ENCODE results near the gene STK33.

STK33 gene

GRCh38 chr11:8573777-8574176 is 20.3 kb downstream of the STK33 start:
- no peaks in the 10 kb centered on the region for H3K36me3 ChIP-seq (ENCODE audit: insufficient read depth, low read length)
- H3K9ac ChIP-seq (ENCODE audit: low read length): no peak overlapping the region
- H3K27ac ChIP-seq (ENCODE audit: low read depth, low read length): no peak overlapping the region
- H3K4me3 ChIP-seq (ENCODE audit: low read depth in 1 of 2, low read length in 2 of 2): no peak overlapping the region
- no peaks in the 10 kb centered on the region for H3K9me3 ChIP-seq (ENCODE audit: low read length)
- no peaks in the 10 kb centered on the region for H3K27me3 ChIP-seq (ENCODE audit: control insufficient read depth in 1 of 2, insufficient read depth in 2 of 2, low read length in 2 of 2)
- no peaks in the 10 kb centered on the region for H3K4me1 ChIP-seq (ENCODE audit: insufficient read depth, low read length)

- Histone ChIP-seq H3K36me3 (ENCODE audit: insufficient read depth, low read length) (no peaks in the 10 kb centered on the region), H3K9me3 (ENCODE audit: low read length) (no peaks in the 10 kb centered on the region), H3K4me1 (ENCODE audit: insufficient read depth, low read length) (no peaks in the 10 kb centered on the region), H3K4me3 (ENCODE audit: low read depth in 1 of 2, low read length in 2 of 2) (no peak overlapping the region), H3K27ac (ENCODE audit: low read depth, low read length) (no peak overlapping the region), H3K27me3 (ENCODE audit: control insufficient read depth in 1 of 2, insufficient read depth in 2 of 2, low read length in 2 of 2) (no peaks in the 10 kb centered on the region), H3K9ac (ENCODE audit: low read length) (no peak overlapping the region)
These were observed 26.3 kb downstream of the STK33 start for GRCh38 chr11:8567602-8568198.

GRCh38 chr11:8566613-8567210 is 27.3 kb downstream of the STK33 start:
- H3K4me3 ChIP-seq (ENCODE audit: low read depth in 1 of 2, low read length in 2 of 2): no peak overlapping the region
- H3K4me1 ChIP-seq (ENCODE audit: insufficient read depth, low read length): no peaks in the 10 kb centered on the region

GRCh38 chr11:8564526-8564925 is 29.5 kb downstream of the STK33 start:
- Histone ChIP-seq H3K36me3 (ENCODE audit: insufficient read depth, low read length) (no peaks in the 10 kb centered on the region), H3K27me3 (ENCODE audit: control insufficient read depth in 1 of 2, insufficient read depth in 2 of 2, low read length in 2 of 2) (no peaks in the 10 kb centered on the region), H3K4me3 (ENCODE audit: low read depth in 1 of 2, low read length in 2 of 2) (no peak overlapping the region), H3K9me3 (ENCODE audit: low read length) (no peaks in the 10 kb centered on the region), H3K27ac (ENCODE audit: low read depth, low read length) (no peak overlapping the region), H3K9ac (ENCODE audit: low read length) (no peak overlapping the region), H3K4me1 (ENCODE audit: insufficient read depth, low read length) (no peaks in the 10 kb centered on the region)

More at GRCh38 chr11:8566613-8567210, 27.3 kb downstream of the STK33 start:
- no peak overlapping the region for H3K27ac ChIP-seq (ENCODE audit: low read depth, low read length)
- H3K9me3 ChIP-seq (ENCODE audit: low read length): no peaks in the 10 kb centered on the region
- no peak overlapping the region for H3K9ac ChIP-seq (ENCODE audit: low read length)
- H3K27me3 ChIP-seq (ENCODE audit: control insufficient read depth in 1 of 2, insufficient read depth in 2 of 2, low read length in 2 of 2): no peaks in the 10 kb centered on the region
- no peaks in the 10 kb centered on the region for H3K36me3 ChIP-seq (ENCODE audit: insufficient read depth, low read length)

- Histone ChIP-seq H3K9ac (ENCODE audit: low read length) (no peak overlapping the region), H3K4me3 (ENCODE audit: low read depth in 1 of 2, low read length in 2 of 2) (no peak overlapping the region), H3K27ac (ENCODE audit: low read depth, low read length) (no peak overlapping the region), H3K9me3 (ENCODE audit: low read length) (no peaks in the 10 kb centered on the region), H3K4me1 (ENCODE audit: insufficient read depth, low read length) (no peaks in the 10 kb centered on the region), H3K36me3 (ENCODE audit: insufficient read depth, low read length) (no peaks in the 10 kb centered on the region), H3K27me3 (ENCODE audit: control insufficient read depth in 1 of 2, insufficient read depth in 2 of 2, low read length in 2 of 2) (no peaks in the 10 kb centered on the region)
These were observed 32.6 kb downstream of the STK33 start for GRCh38 chr11:8561461-8561860.

GRCh38 chr11:8558436-8558835 is 35.6 kb downstream of the STK33 start:
- Histone ChIP-seq H3K9me3 (ENCODE audit: low read length) (no peaks in the 10 kb centered on the region), H3K36me3 (ENCODE audit: insufficient read depth, low read length) (no peaks in the 10 kb centered on the region), H3K4me1 (ENCODE audit: insufficient read depth, low read length) (no peaks in the 10 kb centered on the region), H3K27me3 (ENCODE audit: control insufficient read depth in 1 of 2, insufficient read depth in 2 of 2, low read length in 2 of 2) (no peaks in the 10 kb centered on the region), H3K4me3 (ENCODE audit: low read depth in 1 of 2, low read length in 2 of 2) (no peak overlapping the region), H3K9ac (ENCODE audit: low read length) (no peak overlapping the region), H3K27ac (ENCODE audit: low read depth, low read length) (no peak overlapping the region)

GRCh38 chr11:8545698-8546366 is 48.2 kb downstream of the STK33 start:
- H3K4me3 ChIP-seq (ENCODE audit: low read depth in 1 of 2, low read length in 2 of 2): no peak overlapping the region
- no peaks in the 10 kb centered on the region for H3K27me3 ChIP-seq (ENCODE audit: control insufficient read depth in 1 of 2, insufficient read depth in 2 of 2, low read length in 2 of 2)
- H3K9ac ChIP-seq (ENCODE audit: low read length): no peak overlapping the region
- no peaks in the 10 kb centered on the region for H3K9me3 ChIP-seq (ENCODE audit: low read length)
- no peaks in the 10 kb centered on the region for H3K4me1 ChIP-seq (ENCODE audit: insufficient read depth, low read length)
- H3K27ac ChIP-seq (ENCODE audit: low read depth, low read length): no peak overlapping the region
- no peaks in the 10 kb centered on the region for H3K36me3 ChIP-seq (ENCODE audit: insufficient read depth, low read length)

- no peaks in the 10 kb centered on the region for H3K36me3 ChIP-seq (ENCODE audit: insufficient read depth, low read length)
- no peaks in the 10 kb centered on the region for H3K4me1 ChIP-seq (ENCODE audit: insufficient read depth, low read length)
- no peaks in the 10 kb centered on the region for H3K9me3 ChIP-seq (ENCODE audit: low read length)
- no peak overlapping the region for H3K4me3 ChIP-seq (ENCODE audit: low read depth in 1 of 2, low read length in 2 of 2)
- no peaks in the 10 kb centered on the region for H3K27me3 ChIP-seq (ENCODE audit: control insufficient read depth in 1 of 2, insufficient read depth in 2 of 2, low read length in 2 of 2)
- no peak overlapping the region for H3K27ac ChIP-seq (ENCODE audit: low read depth, low read length)
- H3K9ac ChIP-seq (ENCODE audit: low read length): no peak overlapping the region
These were observed 49.2 kb downstream of the STK33 start for GRCh38 chr11:8544807-8545206.

GRCh38 chr11:8543278-8543677 is 50.8 kb downstream of the STK33 start:
- H3K27me3 ChIP-seq (ENCODE audit: control insufficient read depth in 1 of 2, insufficient read depth in 2 of 2, low read length in 2 of 2): no peaks in the 10 kb centered on the region

GRCh38 chr11:8541448-8541847 is 52.6 kb downstream of the STK33 start:
- Histone ChIP-seq H3K4me3 (ENCODE audit: low read depth in 1 of 2, low read length in 2 of 2) (no peak overlapping the region), H3K4me1 (ENCODE audit: insufficient read depth, low read length) (no peaks in the 10 kb centered on the region), H3K27ac (ENCODE audit: low read depth, low read length) (no peak overlapping the region)

More at GRCh38 chr11:8543278-8543677, 50.8 kb downstream of the STK33 start:
- H3K36me3 ChIP-seq (ENCODE audit: insufficient read depth, low read length): no peaks in the 10 kb centered on the region
- no peaks in the 10 kb centered on the region for H3K9me3 ChIP-seq (ENCODE audit: low read length)
- no peak overlapping the region for H3K4me3 ChIP-seq (ENCODE audit: low read depth in 1 of 2, low read length in 2 of 2)
- no peaks in the 10 kb centered on the region for H3K4me1 ChIP-seq (ENCODE audit: insufficient read depth, low read length)
- H3K27ac ChIP-seq (ENCODE audit: low read depth, low read length): no peak overlapping the region
- no peak overlapping the region for H3K9ac ChIP-seq (ENCODE audit: low read length)

GRCh38 chr11:8533332-8533731 is 60.7 kb downstream of the STK33 start:
- H3K9ac ChIP-seq (ENCODE audit: low read length): no peak overlapping the region

More at GRCh38 chr11:8541448-8541847, 52.6 kb downstream of the STK33 start:
- no peaks in the 10 kb centered on the region for H3K27me3 ChIP-seq (ENCODE audit: control insufficient read depth in 1 of 2, insufficient read depth in 2 of 2, low read length in 2 of 2)
- no peaks in the 10 kb centered on the region for H3K36me3 ChIP-seq (ENCODE audit: insufficient read depth, low read length)
- no peak overlapping the region for H3K9ac ChIP-seq (ENCODE audit: low read length)
- H3K9me3 ChIP-seq (ENCODE audit: low read length): no peaks in the 10 kb centered on the region

More at GRCh38 chr11:8533332-8533731, 60.7 kb downstream of the STK33 start:
- no peak overlapping the region for H3K4me3 ChIP-seq (ENCODE audit: low read depth in 1 of 2, low read length in 2 of 2)
- no peak overlapping the region for H3K27ac ChIP-seq (ENCODE audit: low read depth, low read length)
- no peaks in the 10 kb centered on the region for H3K36me3 ChIP-seq (ENCODE audit: insufficient read depth, low read length)
- H3K4me1 ChIP-seq (ENCODE audit: insufficient read depth, low read length): no peaks in the 10 kb centered on the region
- H3K9me3 ChIP-seq (ENCODE audit: low read length): no peaks in the 10 kb centered on the region
- H3K27me3 ChIP-seq (ENCODE audit: control insufficient read depth in 1 of 2, insufficient read depth in 2 of 2, low read length in 2 of 2): no peaks in the 10 kb centered on the region
